Measurements from ENCODE around the gene SHC1.

DNA sequence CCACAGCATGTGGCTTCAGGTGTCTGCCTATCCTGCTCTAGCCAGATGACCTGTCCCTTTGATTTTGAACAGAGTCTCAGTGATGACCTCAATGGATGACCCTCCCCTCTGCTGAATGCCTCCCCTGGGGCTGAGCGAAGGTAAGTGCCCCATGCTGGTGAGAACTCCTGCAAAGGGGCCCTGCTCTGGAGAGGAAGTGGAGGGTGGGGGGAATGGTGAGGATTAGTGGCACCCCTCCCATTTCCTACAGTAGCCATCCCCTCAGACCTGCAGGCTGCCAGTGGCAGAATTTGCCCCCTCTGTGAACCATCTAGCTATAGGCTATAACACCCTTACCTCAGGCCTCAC, 30.4 kb downstream of the SHC1 start:
- TF ChIP-seq, protein P1, sequence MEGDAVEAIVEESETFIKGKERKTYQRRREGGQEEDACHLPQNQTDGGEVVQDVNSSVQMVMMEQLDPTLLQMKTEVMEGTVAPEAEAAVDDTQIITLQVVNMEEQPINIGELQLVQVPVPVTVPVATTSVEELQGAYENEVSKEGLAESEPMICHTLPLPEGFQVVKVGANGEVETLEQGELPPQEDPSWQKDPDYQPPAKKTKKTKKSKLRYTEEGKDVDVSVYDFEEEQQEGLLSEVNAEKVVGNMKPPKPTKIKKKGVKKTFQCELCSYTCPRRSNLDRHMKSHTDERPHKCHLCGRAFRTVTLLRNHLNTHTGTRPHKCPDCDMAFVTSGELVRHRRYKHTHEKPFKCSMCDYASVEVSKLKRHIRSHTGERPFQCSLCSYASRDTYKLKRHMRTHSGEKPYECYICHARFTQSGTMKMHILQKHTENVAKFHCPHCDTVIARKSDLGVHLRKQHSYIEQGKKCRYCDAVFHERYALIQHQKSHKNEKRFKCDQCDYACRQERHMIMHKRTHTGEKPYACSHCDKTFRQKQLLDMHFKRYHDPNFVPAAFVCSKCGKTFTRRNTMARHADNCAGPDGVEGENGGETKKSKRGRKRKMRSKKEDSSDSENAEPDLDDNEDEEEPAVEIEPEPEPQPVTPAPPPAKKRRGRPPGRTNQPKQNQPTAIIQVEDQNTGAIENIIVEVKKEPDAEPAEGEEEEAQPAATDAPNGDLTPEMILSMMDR (IDR thresholded peaks at IDR 0.05): no peak
- no peak for TF ChIP-seq POLR2A (IDR thresholded peaks at IDR 0.05)

Measured in gastroesophageal sphincter (tissue), 3 donors.